Esophagus muscularis mucosa (tissue), 3 donors: ENCODE measurements around the gene MATCAP1.

Experiments
- CTCF ChIP-seq, 3 experiments: fragments of 200-600 bp in 2 of 3; fragments of 450-650 bp in 1 of 3; sonication (generic) in 2 of 3; IDR thresholded peaks; one replicate each; pipeline ENCODE4 v1.5.1; 2017 to 2019; ENCODE audit warnings: antibody characterized with exemption in 3 of 3, mild to moderate bottlenecking in 2 of 3, moderate library complexity in 1 of 3
- POLR2A ChIP-seq: fragments of 450-650 bp; IDR thresholded peaks from one replicate; pipeline ENCODE4 v1.6.1; 2017; ENCODE audit warnings: antibody characterized with exemption, moderate library complexity, mild to moderate bottlenecking, low read depth

GRCh38 chr16:67198238-67198734 lies 14.5 kb upstream of the MATCAP1 start:
- peak; percentile 17 to 48 (median 18) for TF ChIP-seq CTCF (IDR thresholded peaks at IDR 0.05)
- no peak for TF ChIP-seq POLR2A
